ENCODE data around the gene LUC7L2. TPM values are rescaled to one million over a fixed set of nuclear protein-coding genes. Genes with fewer than 3 reads are reported as not detected.

Gene LUC7L2
- total and polyA plus RNA-seq, 9 of the 15 experiments (the other 6 are each of a cell fraction or from before 2014, with no cell fraction given): 56.1 to 207 (median 141) TPM

- H3K27me3 ChIP-seq (ENCODE audit: control insufficient read depth in 2 of 2, insufficient read depth in 2 of 2, low read length in 2 of 2): no peaks in the 10 kb centered on the region
- ATAC-seq: 0 out of 3 replicates have a peak, but pooled peaks have one; percentile 2
- ChIA-PET CTCF (ENCODE audit: low intra/inter-chr PET ratio) (no interaction called here), POLR2A (interaction anchor here (1.5 to 2.6 kb wide), 2 partner anchors 10 to 18 kb away, joined by 5 to 16 read pairs; partner anchors contain the start of gene LUC7L2)
- peak overlapping the region; percentile 98 for H2AFZ ChIP-seq (ENCODE audit: low read depth, low read length)
- peaks cover 23% of the 10 kb centered on the region; the same call in 2 of the 3 replicates for H3K36me3 ChIP-seq (ENCODE audit: control insufficient read depth, insufficient read depth, low read length)
- H3K79me2 ChIP-seq (ENCODE audit: control insufficient read depth, insufficient read depth, low read length): peaks cover 28% of the 10 kb centered on the region
- TSS peak; percentile 78 for BruUV-seq (replicated peaks)
- H3K9me1 ChIP-seq (ENCODE audit: control insufficient read depth, insufficient read depth, low read length): no peaks in the 10 kb centered on the region
- 0% methylated on average over 9 of the region's 9 CpGs for WGBS (ENCODE audit: insufficient coverage, low coverage, missing lambda C conversion rate)
- H3K9ac ChIP-seq (ENCODE audit: insufficient read depth in 1 of 2, low read depth in 2 of 2, low read length in 2 of 2): peak overlapping the region; percentile 100
- no peak for DNase-seq (ENCODE audit: extremely low read depth in 1 of 4, low spot score in 3 of 4)
- no peaks in the 10 kb centered on the region for H4K20me1 ChIP-seq (replicated peaks; ENCODE audit: control insufficient read depth, insufficient read depth, low read length)
- H3K27ac ChIP-seq (ENCODE audit: extremely low read depth, low read depth, low read length): peak overlapping the region; percentile 99
- peak overlapping the region; percentile 96 for H3K4me2 ChIP-seq (ENCODE audit: insufficient read depth, low read length)
- peaks cover 4% of the 10 kb centered on the region in 2 experiments; a peak in 2 of 5 replicates for H3K4me1 ChIP-seq (replicated peaks in 1 of 2; ENCODE audit: control insufficient read depth in 2 of 2, insufficient read depth in 2 of 2, low read length in 2 of 2)
- intact Hi-C loops (cut with micrococcal nuclease): loop anchor here (2.0 to 10.0 kb wide), 5 partner anchors 86 to 324 kb away; partner anchors contain the start of gene ZC3HAV1
- peaks cover 12% of the 10 kb centered on the region for H3K9me3 ChIP-seq (replicated peaks; ENCODE audit: control insufficient read depth, insufficient read depth, low read depth, low read length)
- in situ Hi-C loops (cut with MboI): no loop called here
- peak; percentile 91 for FAIRE-seq
- H3K4me3 ChIP-seq: peak overlapping the region; percentile 81
- TF ChIP-seq CBFB (CRISPR knock-in tag; IDR thresholded peaks at IDR 0.05): no peak
- no peak for TF ChIP-seq GABPB1 (CRISPR knock-in tag; IDR thresholded peaks at IDR 0.05)
- 0 out of 2 replicates have a peak, but pooled peaks have one; percentile 22 for TF ChIP-seq GMEB1 (CRISPR knock-in tag; IDR thresholded peaks at IDR 0.05)
- no peak for TF ChIP-seq ZBTB12 (CRISPR knock-in tag; IDR thresholded peaks at IDR 0.05)
- TF ChIP-seq ZNF584 (CRISPR knock-in tag; IDR thresholded peaks at IDR 0.05; ENCODE audit: low read depth): no peak
- peak; percentile 14; the same call in 1 of the 2 replicates for TF ChIP-seq SLC30A9 (CRISPR knock-in tag; IDR thresholded peaks at IDR 0.05)
- peak; percentile 23 for TF ChIP-seq PML (IDR thresholded peaks at IDR 0.05; ENCODE audit: low read length)
- no peak for TF ChIP-seq CCAR2 (IDR thresholded peaks at IDR 0.05; ENCODE audit: low read depth, low read length)
- no peak for TF ChIP-seq CUX1 (CRISPR knock-in tag; IDR thresholded peaks at IDR 0.05)
- no peak for TF ChIP-seq TAF15 (IDR thresholded peaks at IDR 0.05; ENCODE audit: low read depth, low read length)
- peak; percentile 78; the same call in 1 of the 2 replicates for TF ChIP-seq ERF (CRISPR knock-in tag; IDR thresholded peaks at IDR 0.05)
- peak; percentile 73 for TF ChIP-seq ZBTB17 (CRISPR knock-in tag; IDR thresholded peaks at IDR 0.05)
Measured at GRCh38 chr7:139341776-139342226, 17.9 kb upstream of the LUC7L2 start.
